ENCODE data around the gene GSTM1. TPM values are rescaled to one million over a fixed set of nuclear protein-coding genes. Genes with fewer than 3 reads are reported as not detected.

Gene GSTM1
- total RNA-seq, 1 experiment from 2014 or later, result not detected

GRCh38 chr1:109712321-109712864 is 24.8 kb downstream of the GSTM1 start:
- ChIA-PET POLR2A (ENCODE audit: unreplicated experiment) (no interaction called here), CTCF (no interaction called here)
- no peak overlapping the region for H3K9ac ChIP-seq (ENCODE audit: low read length)
- intact Hi-C loops (cut with micrococcal nuclease), result no loop called here
- DNase-seq (no peak), ATAC-seq (no peak)
- H3K27me3 ChIP-seq (ENCODE audit: low read length), result no peaks in the 10 kb centered on the region
- H3K4me3 ChIP-seq (ENCODE audit: low read length), result no peak overlapping the region
- no peak overlapping the region for H3K4me2 ChIP-seq (ENCODE audit: low read length)
- H2AFZ ChIP-seq (ENCODE audit: low read length), result no peak overlapping the region
- H3K27ac ChIP-seq (ENCODE audit: low read length), result no peak overlapping the region
- H4K20me1 ChIP-seq (ENCODE audit: low read length), result no peaks in the 10 kb centered on the region
- H3F3A ChIP-seq (ENCODE audit: low read length, unreplicated experiment), result no peaks in the 10 kb centered on the region
- no peaks in the 10 kb centered on the region for H3K9me3 ChIP-seq (ENCODE audit: low read length)
- no peaks in the 10 kb centered on the region for H3K9me2 ChIP-seq (replicated peaks; ENCODE audit: low read length)
- H3K79me2 ChIP-seq (ENCODE audit: low read length), result no peaks in the 10 kb centered on the region
- no TSS peak for BruUV-seq (replicated peaks)
- TF ChIP-seq EZH2 (IDR thresholded peaks at IDR 0.05; ENCODE audit: low read length, unreplicated experiment) (no peak), CTCF (conservative IDR thresholded peaks at IDR 0.05; ENCODE audit: low read depth, low read length) (no peak), EZH2phosphoT487 (IDR thresholded peaks at IDR 0.05; ENCODE audit: borderline replicate concordance, low read length) (no peak)
- H3K4me1 ChIP-seq (ENCODE audit: insufficient read depth, low read length), result no peaks in the 10 kb centered on the region
- H3K36me3 ChIP-seq (ENCODE audit: low read depth, low read length), result no peaks in the 10 kb centered on the region

- H3K36me3 ChIP-seq (ENCODE audit: low read depth, low read length), result no peaks in the 10 kb centered on the region
- no peaks in the 10 kb centered on the region for H3K4me1 ChIP-seq (ENCODE audit: insufficient read depth, low read length)
- intact Hi-C loops (cut with micrococcal nuclease), result no loop called here
- no peak overlapping the region for H2AFZ ChIP-seq (ENCODE audit: low read length)
- DNase-seq (no peak), ATAC-seq (no peak)
- H3K27me3 ChIP-seq (ENCODE audit: low read length), result no peaks in the 10 kb centered on the region
- no peaks in the 10 kb centered on the region for H3F3A ChIP-seq (ENCODE audit: low read length, unreplicated experiment)
- TF ChIP-seq EZH2 (IDR thresholded peaks at IDR 0.05; ENCODE audit: low read length, unreplicated experiment), result no peak
- TF ChIP-seq EZH2phosphoT487 (IDR thresholded peaks at IDR 0.05; ENCODE audit: borderline replicate concordance, low read length), result no peak
- TF ChIP-seq CTCF (conservative IDR thresholded peaks at IDR 0.05; ENCODE audit: low read depth, low read length), result no peak
- H3K9me3 ChIP-seq (ENCODE audit: low read length), result no peaks in the 10 kb centered on the region
- BruUV-seq (replicated peaks), result no TSS peak
- no peak overlapping the region for H3K9ac ChIP-seq (ENCODE audit: low read length)
- H3K79me2 ChIP-seq (ENCODE audit: low read length), result no peaks in the 10 kb centered on the region
- H3K4me3 ChIP-seq (ENCODE audit: low read length), result no peak overlapping the region
- H3K27ac ChIP-seq (ENCODE audit: low read length), result no peak overlapping the region
- ChIA-PET CTCF (interaction anchor here (0.6 kb wide), 1 partner anchor 206 kb away, joined by 3 read pairs; no protein-coding TSS in a partner anchor), POLR2A (ENCODE audit: unreplicated experiment) (no interaction called here)
- H4K20me1 ChIP-seq (ENCODE audit: low read length), result no peaks in the 10 kb centered on the region
- no peaks in the 10 kb centered on the region for H3K9me2 ChIP-seq (replicated peaks; ENCODE audit: low read length)
- H3K4me2 ChIP-seq (ENCODE audit: low read length), result no peak overlapping the region
Observed at GRCh38 chr1:109713636-109714035, 26.0 kb downstream of the GSTM1 start.

GRCh38 chr1:109714661-109715372 is 27.2 kb downstream of the GSTM1 start:
- BruUV-seq (replicated peaks), result no TSS peak
- Histone ChIP-seq H3F3A (ENCODE audit: low read length, unreplicated experiment) (no peaks in the 10 kb centered on the region), H3K79me2 (ENCODE audit: low read length) (no peaks in the 10 kb centered on the region), H2AFZ (ENCODE audit: low read length) (no peak overlapping the region), H3K4me2 (ENCODE audit: low read length) (no peak overlapping the region), H3K9me3 (ENCODE audit: low read length) (no peaks in the 10 kb centered on the region), H3K4me3 (ENCODE audit: low read length) (no peak overlapping the region), H3K9me2 (replicated peaks; ENCODE audit: low read length) (no peaks in the 10 kb centered on the region), H3K9ac (ENCODE audit: low read length) (no peak overlapping the region), H3K27me3 (ENCODE audit: low read length) (no peaks in the 10 kb centered on the region), H3K36me3 (ENCODE audit: low read depth, low read length) (no peaks in the 10 kb centered on the region), H3K4me1 (ENCODE audit: insufficient read depth, low read length) (peaks cover 8% of the 10 kb centered on the region), H4K20me1 (ENCODE audit: low read length) (no peaks in the 10 kb centered on the region), H3K27ac (ENCODE audit: low read length) (no peak overlapping the region)
- intact Hi-C loops (cut with micrococcal nuclease), result no loop called here
- ChIA-PET CTCF (no interaction called here), POLR2A (ENCODE audit: unreplicated experiment) (no interaction called here)
- ATAC-seq (no peak), DNase-seq (no peak)
- no peak for TF ChIP-seq EZH2 (IDR thresholded peaks at IDR 0.05; ENCODE audit: low read length, unreplicated experiment)
- no peak for TF ChIP-seq CTCF (conservative IDR thresholded peaks at IDR 0.05; ENCODE audit: low read depth, low read length)
- no peak for TF ChIP-seq EZH2phosphoT487 (IDR thresholded peaks at IDR 0.05; ENCODE audit: borderline replicate concordance, low read length)

Measured in PC-3 (cell line).